Measurements from ENCODE around the gene WNK1. TPM values are rescaled to one million over a fixed set of nuclear protein-coding genes. Genes with fewer than 3 reads are reported as not detected.
A peak's percentile ranks its signal among the peaks of the same experiment; 100 is the strongest.
"Not testable (repeated sequence)": the region's sequence is repeated elsewhere in the genome, so short reads cannot be mapped to it uniquely, and the experiment has no call there.

The WNK1 gene
- polyA plus RNA-seq, 10 donors, result 57.4 to 88.3 (median 69.9) TPM

DNA sequence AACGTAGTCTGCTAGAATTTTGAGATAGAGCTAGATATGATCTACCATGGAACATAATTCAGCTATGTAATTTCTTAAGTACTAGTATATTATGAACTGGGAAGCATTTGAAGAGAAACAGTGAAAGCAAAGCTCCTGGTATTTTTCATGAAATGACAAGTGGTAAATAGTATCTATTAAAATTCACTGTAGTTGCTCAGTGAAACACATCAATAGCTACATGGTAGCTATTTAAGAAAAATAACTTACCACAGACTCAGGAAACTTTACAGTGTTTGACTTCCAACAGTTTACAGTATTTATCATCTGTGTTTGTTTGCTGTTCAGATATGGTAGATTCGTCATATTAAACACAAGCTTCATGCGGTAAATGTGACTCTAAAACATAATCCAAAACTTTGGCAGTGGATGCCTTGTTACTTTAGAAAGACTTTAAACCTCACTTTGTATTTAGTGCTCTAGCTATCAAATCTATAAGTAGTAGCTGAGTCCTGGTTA lies 25.2 kb downstream of the WNK1 start:
- no peak for DNase-seq

DNA sequence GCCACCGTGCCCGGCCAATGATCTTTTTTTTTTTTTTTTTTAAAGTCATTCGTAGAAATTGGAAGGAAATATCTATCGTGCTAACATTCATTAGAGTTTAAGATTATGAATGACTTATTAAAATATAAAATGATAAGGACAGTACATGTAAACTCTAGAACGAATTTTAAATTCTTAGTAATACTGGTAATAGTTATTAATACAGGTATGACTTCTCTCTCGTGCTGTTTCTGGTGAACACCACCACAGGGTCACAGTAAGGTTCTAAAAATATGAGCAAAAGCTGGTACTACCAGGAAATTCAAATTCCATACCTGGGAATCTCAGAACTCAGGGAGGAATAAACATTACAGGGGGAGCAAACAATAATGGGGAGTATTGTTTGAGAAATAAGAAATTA lies 26.2 kb downstream of the WNK1 start:
- no peak for DNase-seq

DNA sequence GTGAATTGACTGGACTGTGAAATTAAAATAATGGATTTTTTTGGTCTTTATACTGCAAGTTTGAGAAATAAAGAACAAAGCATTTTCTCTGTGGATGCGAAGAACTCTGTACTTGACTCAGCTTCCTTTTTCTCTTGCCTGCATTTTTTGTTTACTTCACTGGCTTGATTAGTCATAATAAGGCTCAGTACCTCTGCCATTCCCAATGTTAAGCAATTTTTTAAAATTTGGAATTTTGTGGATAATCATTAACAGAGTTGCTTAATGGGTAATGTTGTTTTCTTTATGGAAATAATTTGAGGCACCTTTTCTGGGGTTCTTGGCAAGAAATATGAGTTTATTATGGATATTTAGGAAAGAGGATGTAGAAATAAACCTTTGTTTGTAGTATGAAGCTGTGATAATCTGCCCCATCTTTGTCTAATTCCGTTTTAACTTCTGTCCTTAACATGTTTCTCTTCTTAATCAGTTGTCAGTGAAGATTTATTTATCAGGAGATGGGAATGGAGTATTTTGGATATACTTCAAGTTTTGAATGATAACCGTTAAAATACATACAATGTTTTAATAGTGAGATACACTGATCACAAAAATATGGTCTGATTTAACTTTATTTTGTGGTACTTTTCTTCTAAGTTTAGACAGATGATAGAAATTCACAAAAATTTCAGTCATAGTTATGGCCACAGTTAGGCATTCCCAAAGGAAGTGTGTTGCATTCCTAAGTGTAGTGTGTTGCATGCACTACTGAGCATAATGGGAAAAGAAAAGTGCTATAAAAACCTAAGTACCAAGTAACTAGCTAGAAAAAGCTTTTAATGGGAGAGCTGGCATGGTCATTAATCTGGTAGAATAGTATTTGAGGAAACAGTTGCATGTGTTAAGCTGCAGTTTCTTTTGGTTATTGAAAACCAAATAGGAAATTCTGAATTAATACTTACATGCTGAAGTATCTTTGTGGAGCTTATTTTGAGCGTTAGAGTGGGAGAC lies 27.7 kb downstream of the WNK1 start:
- peak in 2 of 3 donors; percentile 23 to 57 for DNase-seq

DNA sequence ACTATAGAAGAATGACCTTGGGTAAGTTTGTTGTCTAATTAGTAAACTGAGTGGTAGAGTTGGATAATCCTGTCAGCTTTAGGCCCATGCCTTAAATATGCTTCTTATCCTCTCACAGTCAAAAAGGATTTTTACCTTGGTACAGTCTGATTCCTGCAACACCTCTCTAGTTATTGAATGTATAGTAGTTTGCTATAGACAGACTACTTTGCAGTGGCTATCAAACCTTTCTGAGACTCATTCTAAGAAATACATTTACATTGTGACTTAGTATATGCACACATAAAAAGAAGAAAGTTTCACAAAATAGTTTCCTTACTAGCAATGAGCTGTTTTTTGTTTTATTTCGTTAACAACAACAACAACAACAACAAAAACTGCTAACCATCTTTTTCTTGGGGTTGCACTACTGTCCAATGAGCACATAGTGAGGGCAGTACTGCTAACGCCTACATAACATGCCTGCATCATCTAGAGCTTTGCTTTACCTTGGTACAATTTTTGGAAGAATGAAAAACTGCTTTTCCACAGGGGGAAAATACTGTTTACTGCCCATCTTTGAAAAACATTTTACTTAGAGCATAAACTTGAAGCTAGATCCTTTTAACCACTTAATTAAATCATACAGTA lies 28.5 kb downstream of the WNK1 start:
- DNase-seq, result no peak

DNA sequence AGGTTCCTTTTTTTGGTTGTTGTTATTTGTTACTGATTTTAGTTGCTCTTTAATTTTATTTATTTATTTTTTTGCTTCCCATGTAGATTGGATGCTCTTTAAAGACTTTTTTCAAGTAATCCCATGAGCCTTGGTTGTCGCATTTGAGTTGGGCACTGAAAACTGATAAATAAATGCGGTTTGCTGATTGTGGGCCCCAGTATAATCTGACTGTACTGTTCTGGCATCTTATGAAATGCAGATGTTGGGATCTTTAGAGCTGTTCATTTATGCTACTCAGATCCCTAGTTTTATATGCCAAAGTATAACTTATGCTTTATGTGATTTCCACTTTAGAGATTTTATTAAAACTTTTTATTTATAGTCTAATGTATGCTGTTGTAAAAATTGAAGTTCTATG lies 33.3 kb downstream of the WNK1 start:
- no peak for DNase-seq

DNA sequence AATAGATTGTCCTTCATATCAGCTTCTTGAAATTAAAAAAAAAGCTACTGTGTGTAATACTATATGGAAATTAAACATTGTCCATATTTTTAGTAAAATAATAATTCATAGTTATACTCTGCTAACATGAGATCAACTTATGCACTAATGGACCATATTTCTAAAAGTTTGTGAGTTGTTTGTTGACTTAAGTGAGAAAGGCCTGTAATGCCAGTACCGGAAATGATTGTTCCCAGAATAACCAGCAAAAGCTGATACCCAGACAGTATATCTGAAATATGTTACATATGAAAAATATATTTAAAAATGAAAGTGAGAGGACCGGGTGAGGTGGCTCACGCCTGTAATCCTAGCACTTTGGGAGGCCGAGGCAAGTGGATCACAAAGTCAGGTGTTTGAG lies 35.9 kb downstream of the WNK1 start:
- DNase-seq, result no peak

DNA sequence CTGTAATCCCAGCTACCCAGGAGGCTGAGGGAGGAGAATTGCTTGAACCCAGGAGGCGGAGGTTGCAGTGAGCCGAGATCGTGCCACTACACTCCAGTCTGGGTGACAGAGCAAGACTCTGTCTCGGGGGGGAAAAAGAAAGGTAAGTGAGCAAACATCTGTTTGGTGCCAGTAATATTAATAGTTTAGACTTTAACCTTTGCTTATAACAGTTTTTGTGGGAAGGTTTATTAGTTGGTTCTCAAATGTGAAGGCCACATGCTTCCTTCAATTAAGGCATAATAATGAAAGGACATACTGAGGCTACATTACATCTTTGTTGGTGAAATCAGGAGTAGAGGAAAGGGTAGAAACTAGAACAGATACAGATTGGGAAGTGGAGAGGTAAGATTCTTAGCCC lies 36.4 kb downstream of the WNK1 start:
- DNase-seq, result not testable (repeated sequence)

DNA sequence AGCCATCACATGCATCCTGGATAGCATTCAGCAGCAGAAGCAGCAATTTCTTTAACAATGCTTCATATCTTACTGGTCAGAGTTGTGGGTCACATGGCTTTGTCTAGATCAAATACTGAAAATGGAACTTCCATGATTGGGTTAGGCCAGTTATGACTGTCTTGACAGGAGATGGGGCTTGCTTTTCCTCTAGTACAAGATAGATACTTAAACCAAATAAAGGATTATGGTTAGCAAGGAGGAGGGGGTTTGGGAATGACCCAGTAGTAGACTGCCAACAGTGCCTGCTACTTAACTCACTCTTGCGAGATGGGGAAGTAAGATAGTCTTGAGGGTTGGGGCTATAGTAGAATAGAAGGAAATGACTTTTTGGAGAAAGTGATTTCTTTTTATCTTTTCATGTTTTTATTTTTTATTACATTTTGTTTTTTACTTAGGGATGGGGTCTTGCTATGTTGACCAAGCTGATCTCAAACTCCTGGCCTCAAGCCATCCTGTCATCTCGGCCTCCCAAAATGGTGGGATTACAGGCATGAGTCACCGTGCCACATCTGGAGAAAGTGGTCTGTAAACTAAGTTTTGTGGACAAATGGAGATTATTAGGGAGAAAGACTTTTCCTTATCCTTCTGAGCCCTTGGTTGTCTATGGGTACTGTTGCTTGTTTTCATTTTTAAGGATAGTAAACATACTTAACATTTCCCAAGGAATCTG lies 37.6 kb downstream of the WNK1 start:
- no peak for DNase-seq

DNA sequence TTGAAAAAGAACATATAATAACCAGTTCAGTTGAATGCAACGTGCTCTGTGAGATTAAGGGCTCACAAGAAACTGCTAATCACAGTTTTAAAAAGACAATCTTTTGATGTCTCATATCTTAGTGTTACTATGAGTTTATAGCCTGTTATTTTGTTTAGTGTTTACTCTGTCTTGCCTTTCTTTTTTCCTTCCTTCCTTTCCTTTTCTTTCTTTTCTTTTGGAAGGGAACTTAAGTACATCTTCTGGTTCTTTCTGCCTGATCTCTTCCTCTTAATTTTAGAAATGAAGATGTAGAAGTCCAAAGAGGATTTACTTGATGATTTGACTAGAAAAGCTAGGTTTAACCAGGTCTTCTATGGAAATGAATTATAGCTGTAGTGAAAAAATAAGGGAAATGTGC lies 38.2 kb downstream of the WNK1 start:
- DNase-seq, result no peak

DNA sequence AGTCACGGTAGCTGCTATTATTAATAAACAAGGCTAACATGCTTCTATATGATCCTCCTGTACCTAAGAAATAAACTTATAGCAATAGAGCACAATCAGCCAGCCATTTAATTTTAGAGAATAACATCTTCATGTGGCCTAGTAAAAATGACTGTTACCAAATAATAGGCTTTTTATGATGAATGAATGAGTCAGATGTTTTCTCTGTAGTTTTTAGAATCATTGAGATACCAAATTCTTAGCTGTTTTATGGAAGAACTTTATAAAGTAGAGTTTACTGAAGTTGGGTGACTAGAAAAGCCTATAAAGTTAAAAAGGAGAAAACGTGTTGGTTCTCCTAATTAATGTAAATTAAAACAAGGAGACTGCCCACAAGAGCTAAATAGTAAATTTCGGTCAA lies 40.7 kb downstream of the WNK1 start:
- DNase-seq, result no peak

DNA sequence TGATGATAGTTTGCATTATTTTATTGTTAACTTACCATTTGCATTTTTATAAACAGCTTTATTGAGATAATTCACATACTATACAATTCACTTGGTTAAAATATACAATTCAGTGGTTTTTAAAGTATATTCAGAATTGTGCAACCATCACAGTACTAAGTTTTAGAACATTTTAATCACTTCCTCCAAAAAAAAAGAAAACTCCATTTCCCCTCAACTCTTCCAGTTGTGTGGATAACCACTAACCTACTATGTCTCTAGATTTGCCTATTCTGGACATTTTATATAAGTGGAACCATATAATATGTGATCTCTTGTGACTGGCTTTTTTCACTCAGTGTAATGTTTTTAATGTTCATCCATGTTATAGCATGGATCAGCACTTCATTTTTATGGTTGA lies 41.3 kb downstream of the WNK1 start:
- no peak for DNase-seq

DNA sequence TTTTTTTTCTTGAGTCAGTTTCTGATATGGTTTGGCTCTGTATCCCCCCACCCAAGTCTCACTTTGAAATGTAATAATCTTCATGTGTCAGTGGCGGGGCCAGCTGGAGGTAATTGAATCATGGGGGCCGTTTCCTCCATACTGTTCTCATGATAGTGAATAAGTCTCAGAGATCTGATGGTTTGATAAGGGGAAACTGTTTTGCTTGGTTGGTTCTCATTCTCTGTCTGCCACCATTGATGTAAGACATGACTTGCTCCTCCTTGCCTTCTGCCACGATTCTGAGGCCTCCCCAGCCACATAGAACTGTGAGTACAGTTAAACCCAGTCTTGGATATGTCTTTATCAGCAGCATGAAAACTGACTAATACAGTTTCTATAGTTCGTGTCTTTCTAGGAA lies 42.9 kb downstream of the WNK1 start:
- DNase-seq, result no peak

DNA sequence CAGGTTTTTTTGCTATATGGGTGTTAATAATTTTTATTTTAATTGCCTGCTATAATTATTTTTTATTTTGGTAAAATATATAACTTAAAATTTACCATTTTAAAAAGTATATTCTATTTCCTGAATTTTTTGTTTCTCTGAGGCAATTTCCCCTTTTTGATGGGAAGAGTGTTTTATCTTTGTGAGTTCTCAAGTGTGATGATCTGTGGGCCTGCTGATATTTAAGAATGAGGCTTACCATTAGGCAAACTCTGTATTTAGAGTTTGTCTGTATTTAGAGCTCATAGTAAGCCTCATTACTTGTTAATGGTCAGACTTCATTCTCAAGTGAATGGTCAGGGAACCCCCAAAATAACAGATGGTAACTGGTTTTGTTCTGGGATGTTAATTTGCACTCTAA lies 48.0 kb downstream of the WNK1 start:
- no peak for DNase-seq

DNA sequence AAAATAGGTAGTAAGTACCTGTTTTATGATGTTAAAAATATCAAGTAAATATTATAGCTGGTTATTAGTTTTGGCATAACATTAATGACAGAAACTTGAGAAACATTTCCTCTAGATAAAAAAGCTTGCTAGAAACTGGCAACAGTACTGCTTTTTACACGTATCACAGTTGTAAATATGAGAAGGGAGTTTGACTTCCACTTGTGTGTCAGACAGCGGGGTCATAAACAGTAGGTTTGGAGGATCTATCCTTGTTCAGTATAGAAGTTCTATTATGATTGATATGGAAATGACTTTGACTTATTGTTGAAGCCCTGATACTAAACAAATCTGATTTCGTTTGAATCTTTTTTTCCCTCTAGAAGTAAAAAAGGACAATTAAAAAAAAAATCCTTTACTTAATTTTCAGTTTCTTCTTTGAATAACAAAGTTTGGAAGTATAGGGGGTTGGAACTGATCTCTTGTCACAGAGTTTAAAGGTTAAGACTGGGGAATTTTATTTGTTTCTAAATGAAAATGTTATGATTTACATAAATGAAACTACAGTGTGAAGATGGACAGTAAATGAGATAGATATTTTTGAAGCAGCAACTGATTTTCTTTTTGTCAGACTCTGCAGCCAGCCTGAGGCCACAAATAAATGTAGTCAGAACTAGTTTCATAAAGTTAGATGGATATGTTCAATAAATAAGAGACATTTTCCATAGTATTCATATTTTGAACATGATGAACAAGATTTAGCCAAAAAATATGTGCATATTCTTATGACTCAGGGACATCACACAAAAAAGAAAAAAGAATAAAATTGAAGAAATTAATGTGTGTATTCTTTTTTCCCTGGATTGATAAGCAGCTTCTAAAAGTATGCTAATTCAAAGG lies 50.1 kb downstream of the WNK1 start:
- DNase-seq, result no peak

DNA sequence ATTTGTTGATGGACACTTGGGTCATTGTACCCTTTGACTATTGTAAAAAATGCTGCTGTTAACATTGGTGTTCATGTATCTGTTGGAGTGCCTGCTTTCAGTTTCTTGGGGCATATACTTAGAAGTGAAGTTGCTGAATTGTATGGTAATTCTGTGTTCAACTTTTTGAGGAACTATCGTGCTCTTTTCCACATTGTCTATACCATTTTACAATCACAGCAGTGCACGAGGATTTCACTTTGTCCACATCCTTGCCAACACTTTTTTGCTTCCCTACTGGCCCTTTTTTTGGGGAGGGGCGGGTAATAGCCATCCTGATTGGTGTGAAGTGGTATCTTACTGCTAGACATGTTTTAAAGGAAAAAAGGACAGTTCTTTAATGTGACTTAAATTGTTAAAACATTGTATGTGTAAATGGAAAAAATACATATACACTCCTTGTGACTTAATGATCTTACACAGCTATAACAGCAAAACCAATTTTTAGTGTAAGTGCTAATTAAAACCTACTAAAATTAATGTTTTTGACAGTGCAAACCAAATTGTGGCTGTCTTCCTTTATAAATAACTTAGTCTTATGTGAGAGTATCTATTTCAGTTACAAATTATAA lies 52.7 kb downstream of the WNK1 start:
- DNase-seq, result no peak

DNA sequence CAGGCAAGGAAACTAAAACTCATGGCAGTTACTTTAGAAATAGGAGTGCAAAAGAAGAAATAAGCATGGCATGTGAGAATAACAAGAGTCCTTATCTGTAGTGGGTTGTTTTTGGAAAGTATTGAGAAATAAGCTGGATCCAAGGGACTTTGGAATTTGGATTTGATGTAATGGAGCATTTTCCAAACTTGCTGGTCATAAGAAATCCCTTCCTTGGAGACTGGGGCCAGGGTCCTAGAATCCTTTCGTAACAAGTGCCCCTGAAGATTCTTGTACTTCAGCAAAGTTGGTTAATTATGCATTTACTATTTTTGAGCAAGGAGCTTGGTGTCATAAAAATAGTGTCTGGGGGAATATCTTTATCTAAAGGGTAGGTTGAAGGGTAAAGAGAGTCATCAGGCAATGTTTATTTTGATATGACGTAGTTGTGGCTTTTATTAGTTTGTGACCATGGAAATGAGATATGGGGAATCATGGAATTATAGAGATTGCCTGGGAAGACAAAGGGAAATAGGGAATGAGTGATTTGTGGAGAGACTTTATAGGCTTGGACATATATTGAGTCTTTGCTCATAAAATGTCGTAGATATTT lies 53.9 kb downstream of the WNK1 start:
- DNase-seq, result no peak

DNA sequence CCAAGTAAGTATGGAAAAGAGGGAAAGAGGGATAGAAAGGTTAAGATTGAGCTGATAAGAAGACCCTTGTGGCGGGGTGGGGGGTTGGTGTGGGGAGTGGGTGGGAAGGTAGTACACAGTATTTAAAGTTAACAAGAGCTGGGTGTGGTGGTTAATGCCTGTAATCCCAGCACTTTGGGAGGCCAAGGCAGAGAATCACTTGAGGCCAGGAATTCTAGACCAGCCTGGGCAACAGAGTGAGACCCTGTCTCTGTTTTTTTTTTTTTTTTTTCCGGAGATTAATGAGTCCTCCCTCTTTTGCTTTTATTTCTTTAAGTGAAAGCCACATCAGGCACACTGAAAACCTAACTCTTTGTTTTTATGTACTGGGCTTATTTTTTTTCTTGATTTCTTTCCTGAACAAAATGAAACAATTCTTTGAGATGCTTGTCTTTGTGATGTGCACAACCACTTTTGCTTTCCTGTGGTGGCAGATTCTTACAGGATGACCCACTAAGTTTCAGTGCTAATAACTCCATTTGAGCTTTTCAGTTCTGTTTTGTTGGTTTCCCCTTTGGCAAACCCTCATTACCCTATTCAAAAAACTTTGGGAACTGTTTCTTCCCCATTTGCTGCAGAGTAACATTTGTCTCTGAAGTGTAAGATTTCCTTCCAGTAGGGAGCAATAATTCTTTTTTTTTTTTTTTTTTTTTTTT lies 54.8 kb downstream of the WNK1 start:
- DNase-seq, result no peak

DNA sequence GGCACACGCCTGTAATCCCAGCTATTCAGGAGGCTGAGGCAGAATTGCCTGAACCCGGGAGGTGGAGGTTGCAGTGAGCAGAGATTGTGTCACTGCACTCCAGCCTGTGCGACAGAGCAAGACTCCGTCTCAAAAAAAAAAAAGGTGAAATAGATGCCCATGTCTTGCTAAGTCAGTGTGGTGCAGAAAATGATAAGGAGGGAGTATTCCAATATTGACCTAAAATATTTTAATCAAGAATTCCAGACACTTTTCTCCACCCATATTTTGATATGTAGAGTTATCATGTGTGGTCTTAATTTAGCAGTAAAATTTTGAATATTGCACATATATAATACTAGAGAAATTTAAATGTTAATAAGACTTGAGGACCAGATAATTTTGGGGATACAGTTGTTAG lies 57.7 kb downstream of the WNK1 start:
- no peak for DNase-seq

DNA sequence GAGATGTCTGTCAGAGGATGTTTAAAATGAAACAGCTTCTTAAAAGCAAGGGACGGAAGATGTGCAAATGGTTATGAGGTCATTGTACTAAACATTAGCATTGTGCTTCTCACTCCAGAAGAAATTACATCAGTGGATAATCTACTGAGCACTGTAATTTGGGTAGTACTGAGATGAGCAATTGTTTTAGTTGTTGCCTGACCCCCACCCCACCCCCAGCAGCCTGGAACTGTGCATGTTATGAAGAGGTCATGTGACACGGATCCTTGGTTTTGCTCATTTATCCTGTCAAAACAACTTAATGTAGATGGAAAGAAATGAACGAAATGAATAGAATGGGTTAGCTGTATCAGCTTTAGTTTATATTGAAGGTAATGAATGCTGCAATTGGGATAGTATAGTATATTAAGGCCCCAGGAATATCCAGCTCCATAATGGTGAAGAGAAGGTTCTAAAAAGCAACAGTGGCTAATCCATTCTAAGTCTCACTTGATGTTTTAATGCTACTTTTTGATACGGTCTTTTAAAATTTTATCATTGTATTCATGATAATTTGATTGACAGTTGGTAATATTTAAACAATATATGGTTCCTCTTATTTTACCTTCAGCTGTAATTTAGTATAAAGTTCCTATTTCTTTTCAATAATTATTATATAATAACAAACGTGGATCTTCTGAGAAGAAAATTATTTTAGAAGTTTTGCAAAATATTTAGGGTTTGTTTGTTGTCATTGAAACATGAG lies 58.5 kb downstream of the WNK1 start:
- no peak for DNase-seq

All from muscle of back (tissue), 11 donors.